IMR-90 (cell line): ENCODE data around the gene GTF3C1. TPM values are rescaled to one million over a fixed set of nuclear protein-coding genes. Genes with fewer than 3 reads are reported as not detected.

Experiments used
- ATAC-seq: fragments of 200-7000 bp; cut with Tn5 transposase; 2 replicates; pipeline ENCODE4 v1.9.1; 2020; ENCODE audit warnings: low read depth, mild to moderate bottlenecking, moderate library complexity
- BruUV-seq: library from RNA; stranded (reverse); fragments of 400-500 nt; replicated peaks from 2 replicates; lab custom pipeline; 2021; lab: Mats Ljungman, UMichigan
- CTCF ChIA-PET: fragments of 300-600 bp; formaldehyde crosslinking; extraction: SDS; loops from one replicate; lab custom pipeline; 2021; ENCODE audit warnings: antibody characterized with exemption; lab: Yijun Ruan, JAX
- POLR2A ChIA-PET: fragments of 300-600 bp; sonication (Branson Sonifier 250); formaldehyde crosslinking; loops from one replicate; lab custom pipeline; 2022; ENCODE audit warnings: antibody characterized with exemption; ENCODE audit not compliant: unreplicated experiment; lab: Charles Lee
- DNase-seq: peaks from one replicate; pipeline ENCODE4 v3.0.0; 2013
- H2AFZ ChIP-seq: replicated peaks from 2 replicates; pipeline ENCODE3; 2013; ENCODE audit warnings: low read length, mild to moderate bottlenecking; ENCODE audit not compliant: poor library complexity
- H2AK5ac ChIP-seq: 2 replicates; pipeline ENCODE4 v1.6.1; 2013; ENCODE audit warnings: low read depth, low read length, inconsistent platforms
- H2AK9ac ChIP-seq: replicated peaks from 2 replicates; pipeline ENCODE3; 2013; ENCODE audit warnings: mild to moderate bottlenecking, low read depth, low read length, moderate library complexity; ENCODE audit not compliant: poor library complexity
- H2BK120ac ChIP-seq: 2 replicates; pipeline ENCODE4 v1.6.1; 2013; ENCODE audit warnings: low read depth, low read length, inconsistent platforms
- H2BK15ac ChIP-seq: 3 replicates; pipeline ENCODE4 v1.6.1; 2013; ENCODE audit warnings: low read depth, low read length, inconsistent platforms
- H2BK20ac ChIP-seq: 2 replicates; pipeline ENCODE4 v1.6.1; 2013; ENCODE audit warnings: low read depth, mild to moderate bottlenecking, inconsistent platforms, low read length, moderate library complexity
- H2BK5ac ChIP-seq: 2 replicates; pipeline ENCODE4 v1.6.1; 2013; ENCODE audit warnings: mild to moderate bottlenecking, low read depth, low read length, inconsistent platforms; ENCODE audit not compliant: poor library complexity, severe bottlenecking
- H3K14ac ChIP-seq: replicated peaks from 2 replicates; pipeline ENCODE4 v1.6.1; 2013; ENCODE audit warnings: low read depth, low read length, inconsistent platforms
- H3K18ac ChIP-seq: 2 replicates; pipeline ENCODE4 v1.6.1; 2013; ENCODE audit warnings: low read depth, low read length, control low read depth
- H3K23ac ChIP-seq: 2 replicates; pipeline ENCODE4 v1.6.1; 2013; ENCODE audit warnings: low read depth, low read length, inconsistent platforms
- H3K27ac ChIP-seq: 2 replicates; pipeline ENCODE4 v1.5.1; 2013; ENCODE audit warnings: mild to moderate bottlenecking, control low read depth, low read length; ENCODE audit not compliant: insufficient read depth
- H3K27me3 ChIP-seq: 2 replicates; pipeline ENCODE4 v1.6.1; 2013; ENCODE audit warnings: low read length; ENCODE audit not compliant: control insufficient read depth, insufficient read depth
- H3K36me3 ChIP-seq: 2 replicates; pipeline ENCODE4 v1.6.1; 2013; ENCODE audit warnings: low read length, mixed read lengths; ENCODE audit not compliant: control insufficient read depth, insufficient read depth
- H3K4ac ChIP-seq: 2 replicates; pipeline ENCODE4 v1.6.1; 2013; ENCODE audit warnings: low read depth, low read length, inconsistent platforms
- H3K4me1 ChIP-seq: 2 replicates; pipeline ENCODE4 v1.6.1; 2013; ENCODE audit warnings: low read length, mixed read lengths; ENCODE audit not compliant: control insufficient read depth, insufficient read depth
- H3K4me2 ChIP-seq: 2 replicates; pipeline ENCODE4 v1.6.1; 2013; ENCODE audit warnings: low read depth, mild to moderate bottlenecking, control low read depth, low read length, moderate library complexity
- H3K4me3 ChIP-seq: 2 replicates; pipeline ENCODE4 v1.5.1; 2013; ENCODE audit warnings: low read depth, mild to moderate bottlenecking, control low read depth, low read length, moderate library complexity; ENCODE audit not compliant: insufficient read depth
- H3K56ac ChIP-seq: 2 replicates; pipeline ENCODE4 v1.6.1; 2013; ENCODE audit warnings: low read length, inconsistent platforms; ENCODE audit not compliant: insufficient read depth; ENCODE audit errors: extremely low read depth
- H3K79me1 ChIP-seq, 2 experiments: 2 replicates each; pipeline ENCODE4 v1.6.1; 2013; ENCODE audit warnings: low read length in 2 of 2, inconsistent platforms in 1 of 2, low read depth in 1 of 2
- H3K9ac ChIP-seq: 2 replicates; pipeline ENCODE4 v1.6.1; 2013; ENCODE audit warnings: low read depth, low read length, control low read depth
- H3K9me1 ChIP-seq: 2 replicates; pipeline ENCODE4 v1.6.1; 2013; ENCODE audit warnings: low read length, inconsistent platforms; ENCODE audit not compliant: insufficient read depth
- H3K9me3 ChIP-seq: 2 replicates; pipeline ENCODE4 v1.6.1; 2013; ENCODE audit warnings: low read length; ENCODE audit not compliant: control insufficient read depth, insufficient read depth
- H4K20me1 ChIP-seq: 2 replicates; pipeline ENCODE4 v1.6.1; 2013; ENCODE audit warnings: low read length, inconsistent platforms; ENCODE audit not compliant: insufficient read depth
- H4K5ac ChIP-seq: 2 replicates; pipeline ENCODE4 v1.6.1; 2013; ENCODE audit warnings: mild to moderate bottlenecking, low read depth, low read length, control low read depth
- H4K8ac ChIP-seq, 2 experiments: 2 replicates each; pipeline ENCODE4 v1.6.1; 2013; ENCODE audit warnings: low read depth in 2 of 2, low read length in 2 of 2, control low read depth in 1 of 2, inconsistent platforms in 1 of 2
- H4K91ac ChIP-seq: 2 replicates; pipeline ENCODE4 v1.6.1; 2013; ENCODE audit warnings: low read depth, low read length, inconsistent platforms; ENCODE audit not compliant: insufficient read depth
- BHLHE40 ChIP-seq: fragments of 150-350 bp; IDR thresholded peaks from 2 replicates; pipeline ENCODE4 v1.6.1; 2016; ENCODE audit warnings: mild to moderate bottlenecking, low read depth, low read length
- FOS ChIP-seq: fragments of 150-350 bp; IDR thresholded peaks from 2 replicates; pipeline ENCODE4 v1.6.1; 2016; ENCODE audit warnings: low read depth, low read length
- MAFK ChIP-seq: IDR thresholded peaks from 2 replicates; pipeline ENCODE4 v1.6.1; 2012; ENCODE audit warnings: low read depth, low read length, improper control_type of control experiment
- MAZ ChIP-seq: IDR thresholded peaks from 2 replicates; pipeline ENCODE4 v1.6.1; 2012; ENCODE audit warnings: low read depth, mild to moderate bottlenecking, low read length, improper control_type of control experiment, moderate library complexity, borderline replicate concordance
- MXI1 ChIP-seq: IDR thresholded peaks from 2 replicates; pipeline ENCODE4 v1.6.1; 2012; ENCODE audit warnings: low read depth, mild to moderate bottlenecking, low read length, moderate library complexity, borderline replicate concordance
- POLR2A ChIP-seq: IDR thresholded peaks from 2 replicates; pipeline ENCODE4 v1.6.1; 2012; ENCODE audit warnings: mild to moderate bottlenecking, low read depth, low read length
- RAD21 ChIP-seq: IDR thresholded peaks from 2 replicates; pipeline ENCODE4 v1.6.1; 2012; ENCODE audit warnings: low read length, improper control_type of control experiment
- RCOR1 ChIP-seq: IDR thresholded peaks from 2 replicates; pipeline ENCODE4 v1.6.1; 2012; ENCODE audit warnings: mild to moderate bottlenecking, low read length, improper control_type of control experiment; ENCODE audit not compliant: insufficient replicate concordance
- RFX5 ChIP-seq: IDR thresholded peaks from 2 replicates; pipeline ENCODE4 v1.8.0; 2012; ENCODE audit warnings: low read depth, mild to moderate bottlenecking, low read length, moderate library complexity
- WGBS, 2 experiments: methylation state at CpG; one replicate each; pipeline versions ENCODE4 v1.1.5 to v1.1.7; 2013; ENCODE audit warnings: missing lambda C conversion rate in 2 of 2; ENCODE audit not compliant: insufficient read length in 1 of 2; ENCODE audit errors: extremely low coverage in 2 of 2; 5-methylcytosine and 5-hydroxymethylcytosine counted together
- dilution Hi-C: fragments of 300-500 bp; cut with HindIII; formaldehyde crosslinking; loops from one replicate; pipeline ENCODE4 v1.14.3; 2018; ENCODE audit warnings: low sequenced_read_pairs; ENCODE audit not compliant: unreplicated experiment
- in situ Hi-C: fragments of 300-500 bp; cut with MboI; formaldehyde crosslinking; loops from 3 replicates; pipeline ENCODE4 v1.14.3; 2019; ENCODE audit warnings: low sequenced_read_pairs, inconsistent platforms, mixed read lengths
- intact Hi-C: fragments of 100-400 bp; cut with micrococcal nuclease; formaldehyde crosslinking; loops from 2 replicates; pipeline ENCODE4 v1.10.0; 2022
- polyA plus RNA-seq, 3 experiments: library from polyadenylated mRNA; depleted of rRNA; stranded (reverse); fragments of >200 nt; gene quantifications; 2 replicates each; pipeline ENCODE4 v1.2.3, GENCODE V29; 2012; ENCODE audit warnings: low replicate concordance in 1 of 3
- total RNA-seq: library from RNA; depleted of rRNA; stranded (reverse); fragments of >200 nt; gene quantifications from 2 replicates; pipeline ENCODE4 v1.2.3, GENCODE V29; 2012

The GTF3C1 gene
- total and polyA plus RNA-seq, 2 of the 4 experiments (the other 2 are of a cell fraction) = 50.8 to 68.1 TPM

DNA sequence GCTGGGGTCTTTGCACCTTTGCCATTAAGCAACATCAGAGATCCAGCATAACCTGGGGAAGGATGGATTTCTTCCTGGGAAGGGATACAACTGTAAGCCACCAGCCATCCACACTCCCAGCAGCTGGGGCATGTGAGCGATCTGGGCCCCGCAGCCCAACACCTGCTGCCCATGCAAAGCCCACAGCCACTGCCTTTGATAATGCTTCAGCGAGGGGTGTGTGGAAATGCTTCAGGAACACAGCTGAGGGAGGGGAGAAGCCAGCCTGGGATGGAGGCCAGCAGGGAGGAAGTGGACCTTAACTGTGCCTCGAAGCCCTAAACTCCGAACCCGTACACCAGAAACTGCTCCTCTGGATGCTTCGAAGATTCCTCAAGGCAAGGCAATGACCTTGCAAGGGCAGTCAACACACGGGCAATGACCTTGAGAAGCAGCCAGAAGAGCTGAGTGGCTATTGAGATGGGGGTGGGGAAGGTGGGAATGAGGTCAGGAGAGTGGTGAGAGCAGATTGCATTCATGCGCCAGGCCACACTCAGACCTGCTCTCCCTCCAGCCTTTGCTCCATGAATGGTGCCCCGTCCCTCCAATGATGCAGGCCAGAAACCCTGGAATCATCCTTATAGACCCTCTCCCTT lies 49.3 kb upstream of the GTF3C1 start:
- dilution Hi-C loops (no loop called here), in situ Hi-C loops (no loop called here), intact Hi-C loops (no loop called here)
- Histone ChIP-seq H3K36me3 (peaks cover 5% of the 10 kb centered on the region), H3K4ac (no peak overlapping the region), H4K91ac (no peak overlapping the region), H2BK15ac (no peak overlapping the region), H4K20me1 (no peaks in the 10 kb centered on the region), H3K27me3 (no peaks in the 10 kb centered on the region), H3K23ac (no peak overlapping the region), H2BK5ac (no peak overlapping the region), H2AFZ (no peak overlapping the region), H3K56ac (no peak overlapping the region), H2AK5ac (no peak overlapping the region), H4K5ac (no peak overlapping the region), H3K79me1 (no peaks in the 10 kb centered on the region; a peak in 1 of 4 replicates), H3K4me2 (no peak overlapping the region), H3K18ac (no peak overlapping the region), H4K8ac (no peak overlapping the region), H3K4me3 (no peak overlapping the region), H2BK120ac (no peak overlapping the region), H3K9ac (no peak overlapping the region), H3K14ac (no peak overlapping the region), H2AK9ac (no peak overlapping the region), H2BK20ac (no peak overlapping the region), H3K9me1 (peaks cover 11% of the 10 kb centered on the region; the same call in 1 of the 2 replicates), H3K27ac (no peak overlapping the region), H3K4me1 (peaks cover 5% of the 10 kb centered on the region; the same call in 1 of the 2 replicates), H3K9me3 (no peaks in the 10 kb centered on the region)
- TF ChIP-seq POLR2A = no peak
- no peak for TF ChIP-seq MAZ
- TF ChIP-seq MXI1 = no peak
- TF ChIP-seq RAD21 = no peak
- TF ChIP-seq RFX5 = no peak
- no peak for TF ChIP-seq MAFK
- TF ChIP-seq RCOR1 = no peak
- TF ChIP-seq BHLHE40 = no peak
- TF ChIP-seq FOS = no peak
- DNase-seq (no peak), ATAC-seq (no peak)
- 92% methylated on average over 5 of the region's 10 CpGs; no CpG with 5 or more reads in 1 of the 2 experiments for WGBS, 2 experiments
- ChIA-PET POLR2A (no interaction called here), CTCF (no interaction called here)
- BruUV-seq = no TSS peak
